ENCODE measurements around the gene GRID2.

GRID2 gene

GRCh38 chr4:93802045-93802444, 1498.3 kb downstream of the GRID2 start:
- Histone ChIP-seq H3K9ac (ENCODE audit: low read depth, low read length) (no peak overlapping the region), H3K4me3 (ENCODE audit: low read depth, low read length) (no peak overlapping the region), H3K27me3 (ENCODE audit: control insufficient read depth, insufficient read depth, low read length) (no peaks in the 10 kb centered on the region), H3K4me1 (ENCODE audit: control insufficient read depth, insufficient read depth, low read length) (no peaks in the 10 kb centered on the region), H3K9me3 (ENCODE audit: control insufficient read depth, insufficient read depth, low read length) (no peaks in the 10 kb centered on the region), H3K36me3 (ENCODE audit: control insufficient read depth, insufficient read depth, low read length) (no peaks in the 10 kb centered on the region)

- no peak overlapping the region for H3K9ac ChIP-seq (ENCODE audit: low read depth, low read length)
- no peaks in the 10 kb centered on the region for H3K27me3 ChIP-seq (ENCODE audit: control insufficient read depth, insufficient read depth, low read length)
- H3K9me3 ChIP-seq (ENCODE audit: control insufficient read depth, insufficient read depth, low read length) = no peaks in the 10 kb centered on the region
- H3K4me3 ChIP-seq (ENCODE audit: low read depth, low read length) = no peak overlapping the region
- H3K36me3 ChIP-seq (ENCODE audit: control insufficient read depth, insufficient read depth, low read length) = no peaks in the 10 kb centered on the region
- H3K4me1 ChIP-seq (ENCODE audit: control insufficient read depth, insufficient read depth, low read length) = peaks cover 11% of the 10 kb centered on the region
Observed at GRCh38 chr4:93809773-93810172, 1506.0 kb downstream of the GRID2 start.

- no peaks in the 10 kb centered on the region for H3K9me3 ChIP-seq (ENCODE audit: control insufficient read depth, insufficient read depth, low read length)
- H3K4me1 ChIP-seq (ENCODE audit: control insufficient read depth, insufficient read depth, low read length) = peaks cover 15% of the 10 kb centered on the region
- no peaks in the 10 kb centered on the region for H3K36me3 ChIP-seq (ENCODE audit: control insufficient read depth, insufficient read depth, low read length)
- no peaks in the 10 kb centered on the region for H3K27me3 ChIP-seq (ENCODE audit: control insufficient read depth, insufficient read depth, low read length)
- H3K9ac ChIP-seq (ENCODE audit: low read depth, low read length) = no peak overlapping the region
- H3K4me3 ChIP-seq (ENCODE audit: low read depth, low read length) = no peak overlapping the region
Observed at GRCh38 chr4:93810340-93810992, 1506.7 kb downstream of the GRID2 start.

GRCh38 chr4:93813092-93813491, 1509.3 kb downstream of the GRID2 start:
- H3K9me3 ChIP-seq (ENCODE audit: control insufficient read depth, insufficient read depth, low read length) = no peaks in the 10 kb centered on the region
- H3K4me1 ChIP-seq (ENCODE audit: control insufficient read depth, insufficient read depth, low read length) = peaks cover 15% of the 10 kb centered on the region
- H3K27me3 ChIP-seq (ENCODE audit: control insufficient read depth, insufficient read depth, low read length) = no peaks in the 10 kb centered on the region
- no peak overlapping the region for H3K4me3 ChIP-seq (ENCODE audit: low read depth, low read length)
- no peak overlapping the region for H3K9ac ChIP-seq (ENCODE audit: low read depth, low read length)
- no peaks in the 10 kb centered on the region for H3K36me3 ChIP-seq (ENCODE audit: control insufficient read depth, insufficient read depth, low read length)

GRCh38 chr4:93814141-93814540, 1510.4 kb downstream of the GRID2 start:
- Histone ChIP-seq H3K4me1 (ENCODE audit: control insufficient read depth, insufficient read depth, low read length) (peaks cover 15% of the 10 kb centered on the region), H3K4me3 (ENCODE audit: low read depth, low read length) (no peak overlapping the region), H3K9me3 (ENCODE audit: control insufficient read depth, insufficient read depth, low read length) (no peaks in the 10 kb centered on the region), H3K27me3 (ENCODE audit: control insufficient read depth, insufficient read depth, low read length) (no peaks in the 10 kb centered on the region), H3K36me3 (ENCODE audit: control insufficient read depth, insufficient read depth, low read length) (no peaks in the 10 kb centered on the region), H3K9ac (ENCODE audit: low read depth, low read length) (no peak overlapping the region)

GRCh38 chr4:93814722-93815121, 1511.0 kb downstream of the GRID2 start:
- H3K4me3 ChIP-seq (ENCODE audit: low read depth, low read length) = no peak overlapping the region
- H3K9ac ChIP-seq (ENCODE audit: low read depth, low read length) = no peak overlapping the region
- no peaks in the 10 kb centered on the region for H3K27me3 ChIP-seq (ENCODE audit: control insufficient read depth, insufficient read depth, low read length)
- no peaks in the 10 kb centered on the region for H3K9me3 ChIP-seq (ENCODE audit: control insufficient read depth, insufficient read depth, low read length)
- H3K4me1 ChIP-seq (ENCODE audit: control insufficient read depth, insufficient read depth, low read length) = peaks cover 15% of the 10 kb centered on the region
- H3K36me3 ChIP-seq (ENCODE audit: control insufficient read depth, insufficient read depth, low read length) = no peaks in the 10 kb centered on the region
